RKO (cell line): ENCODE measurements around the gene HSPB7.
"Not testable (repeated sequence)": the region's sequence is repeated elsewhere in the genome, so short reads cannot be mapped to it uniquely, and the experiment has no call there.

Experiments
- DNase-seq: peaks from one replicate; pipeline ENCODE4 v3.0.0-alpha.2; 2016; ENCODE audit warnings: low spot score

Gene HSPB7

GRCh38 chr1:16017461-16018303 lies at the start of gene HSPB7:
HSPB7 (minus strand) TSS chr1:16018043; CDS start chr1:16017963, 80 bp downstream.
- DNase-seq = no peak

- no peak for DNase-seq
Observed at GRCh38 chr1:16067127-16067768, 49.4 kb upstream of the HSPB7 start.

- no peak for DNase-seq
Observed at GRCh38 chr1:16066245-16066644, 48.4 kb upstream of the HSPB7 start.

GRCh38 chr1:16065269-16065576 lies 47.4 kb upstream of the HSPB7 start:
- DNase-seq = no peak

DNA sequence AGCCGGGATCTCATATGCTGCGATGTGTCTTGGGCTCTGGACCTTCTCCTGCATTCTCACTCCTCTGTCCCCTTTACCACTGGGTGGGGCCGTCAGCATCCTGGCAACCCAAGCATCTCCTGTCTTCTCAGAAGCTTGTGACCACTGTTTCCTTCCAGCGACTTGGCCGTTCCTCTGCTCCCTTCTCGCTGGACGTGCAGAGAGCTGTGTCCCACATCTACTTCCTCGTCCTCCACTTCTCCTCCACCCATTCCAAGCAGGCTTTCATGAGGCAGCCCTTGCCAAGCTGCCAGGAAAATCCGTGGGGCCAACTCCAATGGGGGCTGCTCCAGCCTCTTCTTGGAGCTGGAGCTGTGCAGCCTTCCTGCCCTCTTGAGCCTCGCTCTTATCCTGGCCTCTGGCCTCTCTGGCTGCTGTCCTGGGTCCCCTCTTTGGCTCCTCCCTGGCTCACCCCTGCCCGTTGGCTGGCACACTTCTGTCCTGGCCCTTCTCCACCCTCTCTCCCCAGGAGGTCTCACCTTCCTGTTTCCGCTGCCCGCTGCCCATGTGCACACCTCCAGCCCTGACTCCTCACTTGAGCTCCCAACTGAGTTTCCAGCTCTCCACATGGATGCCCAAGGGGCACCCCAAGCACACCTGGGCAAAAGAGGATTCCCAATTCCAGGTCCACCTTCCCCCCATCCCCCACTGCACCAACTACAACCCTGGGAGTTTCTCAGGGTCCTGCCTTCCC lies 46.9 kb upstream of the HSPB7 start:
- DNase-seq = no peak

DNA sequence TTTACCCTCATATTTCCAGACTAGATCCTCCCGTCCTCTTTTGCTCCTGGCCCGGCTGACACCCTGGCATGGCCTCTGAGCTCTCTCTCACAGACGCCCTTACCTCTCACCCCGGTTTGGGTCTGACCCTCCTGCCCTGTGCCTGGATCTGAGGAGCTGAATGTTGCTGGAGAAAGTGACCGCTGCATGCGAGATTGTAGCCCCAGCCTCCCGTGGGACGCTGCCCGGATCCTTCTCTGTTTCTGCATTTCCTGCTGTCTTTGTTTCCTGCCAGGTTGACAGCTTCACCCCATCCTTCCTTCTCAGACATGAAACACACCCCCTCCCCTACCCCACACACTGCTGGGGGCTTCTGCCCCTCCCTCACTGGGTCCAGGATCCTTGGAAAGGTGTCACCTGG lies 46.1 kb upstream of the HSPB7 start:
- no peak for DNase-seq

GRCh38 chr1:16063226-16063829 lies 45.5 kb upstream of the HSPB7 start:
- DNase-seq = no peak

GRCh38 chr1:16062687-16063075 lies 44.8 kb upstream of the HSPB7 start:
- DNase-seq = not testable (repeated sequence)

DNA sequence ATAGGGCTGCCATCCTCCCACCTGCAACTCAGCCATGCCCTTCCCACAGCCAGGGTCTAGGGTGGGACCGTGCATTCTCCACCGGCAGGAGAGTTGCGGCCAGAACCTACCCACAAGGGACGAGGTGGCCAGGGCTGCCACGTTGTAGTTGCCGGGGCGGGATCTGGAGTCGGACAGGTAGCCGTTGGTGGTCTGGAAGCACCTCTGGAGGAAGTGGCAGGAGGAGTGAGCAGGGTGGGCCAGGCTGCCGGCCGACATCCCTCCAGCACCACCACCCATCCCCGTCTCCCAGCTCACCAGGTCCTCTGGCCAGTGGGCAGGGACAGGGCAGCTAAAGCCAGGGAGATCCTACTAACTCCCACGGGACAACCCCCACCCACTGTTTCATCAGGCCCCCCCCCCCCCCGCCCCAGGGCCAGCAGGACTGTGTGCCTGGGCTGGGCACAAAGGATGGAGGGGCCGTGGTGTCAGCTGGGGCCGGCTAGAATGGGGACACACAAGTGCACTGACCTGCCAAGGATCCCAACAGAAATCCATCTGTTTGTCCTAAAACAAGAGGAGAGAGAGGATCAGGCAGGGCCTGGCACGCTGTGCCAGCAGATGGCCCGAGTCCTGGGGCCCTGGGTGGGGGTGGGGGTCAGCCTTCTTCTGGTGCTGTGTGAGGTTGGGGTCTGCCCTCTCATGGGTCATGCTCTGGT lies 44.3 kb upstream of the HSPB7 start:
- not testable (repeated sequence) for DNase-seq

- no peak for DNase-seq
Observed at GRCh38 chr1:16061266-16061665, 43.4 kb upstream of the HSPB7 start.

DNA sequence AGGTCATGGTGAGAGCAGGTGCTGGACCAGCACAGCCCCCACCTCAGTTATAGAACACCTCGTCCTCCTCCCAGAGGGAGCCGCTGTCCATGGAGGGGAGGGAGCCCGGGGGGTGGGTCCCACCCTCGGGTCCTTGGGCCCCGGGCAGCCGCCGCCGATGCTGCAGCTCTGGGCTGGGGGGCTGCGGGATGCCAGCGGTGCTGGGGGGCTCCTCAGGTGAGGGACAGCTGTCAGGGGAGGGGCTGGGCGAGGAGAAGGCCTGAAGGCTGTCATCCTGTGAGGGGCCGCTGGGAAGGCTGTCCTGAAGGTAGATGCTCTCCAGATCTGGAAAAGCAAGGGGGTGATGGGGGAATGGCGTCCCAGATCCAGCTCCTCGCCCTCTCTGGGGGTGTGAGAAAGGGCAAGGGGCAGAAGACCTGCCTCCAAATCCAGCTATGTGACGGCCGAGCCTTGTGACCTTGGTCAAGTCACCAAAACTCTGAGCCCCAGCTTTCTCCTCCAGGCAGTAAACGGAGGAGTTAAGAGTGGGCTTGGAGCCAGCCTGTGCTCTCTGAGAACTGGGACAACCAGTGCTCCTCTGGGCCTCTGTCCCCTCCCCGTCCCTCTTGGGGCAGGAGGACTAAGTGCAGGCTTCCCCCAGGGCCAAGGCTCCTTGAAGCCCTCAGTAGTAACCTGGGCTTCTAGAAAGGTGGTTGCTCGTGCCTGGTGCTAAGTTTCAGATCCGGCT lies 40.7 kb upstream of the HSPB7 start:
- not testable (repeated sequence) for DNase-seq

- DNase-seq = not testable (repeated sequence)
Observed at GRCh38 chr1:16057314-16057915, 39.6 kb upstream of the HSPB7 start.

DNA sequence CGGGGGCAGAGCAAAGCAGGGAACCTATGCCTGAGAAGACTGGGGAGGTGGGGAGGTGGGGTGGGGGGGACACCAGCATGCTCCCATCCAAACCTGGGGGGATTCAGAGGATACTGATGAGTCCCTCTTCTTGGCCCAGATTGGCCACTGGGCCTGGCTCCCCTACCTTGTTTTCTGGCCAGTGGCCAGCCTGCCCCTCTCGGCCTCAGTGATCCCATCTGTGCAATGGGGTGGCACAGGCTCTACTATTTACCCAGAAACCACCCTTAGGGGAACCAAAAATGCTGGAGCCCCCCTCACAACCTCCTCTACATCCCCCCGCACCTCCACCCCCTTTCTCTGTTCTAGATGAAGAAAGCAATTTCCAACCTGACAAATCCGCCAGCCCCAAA lies 38.7 kb upstream of the HSPB7 start:
- not testable (repeated sequence) for DNase-seq

GRCh38 chr1:16055613-16056520 lies 38.0 kb upstream of the HSPB7 start:
- peak; percentile 71 for DNase-seq

DNA sequence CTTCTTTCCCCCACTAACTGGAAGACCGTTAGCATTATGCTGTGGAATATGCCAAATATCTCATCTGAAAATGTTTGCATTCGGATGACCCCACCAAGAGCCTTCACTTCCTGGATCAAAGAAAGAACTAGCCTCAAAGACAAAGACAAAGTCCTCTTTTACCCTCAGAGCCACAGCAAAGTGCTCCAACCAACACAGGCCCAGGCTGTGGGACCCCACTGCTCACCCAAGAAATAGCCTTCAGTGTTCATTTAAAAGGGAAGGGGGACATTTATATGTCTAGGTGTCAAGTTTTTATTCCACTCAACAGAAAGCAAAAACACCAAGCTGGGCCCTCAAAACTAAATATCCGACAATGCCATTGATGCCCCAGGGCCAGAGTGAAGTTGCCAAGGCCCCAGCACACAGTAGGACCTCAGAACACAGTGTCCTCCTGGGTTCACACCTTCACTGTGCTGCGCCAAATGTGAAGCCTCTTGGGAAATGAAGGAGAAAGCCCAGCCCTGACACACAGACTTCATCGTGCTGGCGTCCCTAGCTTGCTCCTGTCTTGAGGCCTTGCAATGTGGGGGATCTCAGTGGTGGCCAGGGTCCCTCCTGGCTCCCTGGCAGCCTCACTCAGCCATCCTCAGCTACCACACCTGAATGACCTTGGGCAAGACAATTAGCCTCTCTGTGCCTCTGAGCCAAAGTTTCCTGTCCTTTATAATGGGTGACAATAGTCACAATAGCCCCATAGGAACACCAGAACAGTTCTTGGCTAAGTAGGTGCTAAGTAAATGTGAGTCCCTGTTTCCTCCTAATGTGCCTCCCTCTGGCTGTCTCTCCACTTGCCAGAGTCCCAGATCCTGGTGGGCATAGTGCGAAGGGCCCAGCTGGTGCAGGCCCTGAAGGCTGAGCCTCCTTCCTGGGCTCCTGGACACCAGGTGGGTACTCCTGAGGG lies 37.0 kb upstream of the HSPB7 start:
- no peak for DNase-seq

DNA sequence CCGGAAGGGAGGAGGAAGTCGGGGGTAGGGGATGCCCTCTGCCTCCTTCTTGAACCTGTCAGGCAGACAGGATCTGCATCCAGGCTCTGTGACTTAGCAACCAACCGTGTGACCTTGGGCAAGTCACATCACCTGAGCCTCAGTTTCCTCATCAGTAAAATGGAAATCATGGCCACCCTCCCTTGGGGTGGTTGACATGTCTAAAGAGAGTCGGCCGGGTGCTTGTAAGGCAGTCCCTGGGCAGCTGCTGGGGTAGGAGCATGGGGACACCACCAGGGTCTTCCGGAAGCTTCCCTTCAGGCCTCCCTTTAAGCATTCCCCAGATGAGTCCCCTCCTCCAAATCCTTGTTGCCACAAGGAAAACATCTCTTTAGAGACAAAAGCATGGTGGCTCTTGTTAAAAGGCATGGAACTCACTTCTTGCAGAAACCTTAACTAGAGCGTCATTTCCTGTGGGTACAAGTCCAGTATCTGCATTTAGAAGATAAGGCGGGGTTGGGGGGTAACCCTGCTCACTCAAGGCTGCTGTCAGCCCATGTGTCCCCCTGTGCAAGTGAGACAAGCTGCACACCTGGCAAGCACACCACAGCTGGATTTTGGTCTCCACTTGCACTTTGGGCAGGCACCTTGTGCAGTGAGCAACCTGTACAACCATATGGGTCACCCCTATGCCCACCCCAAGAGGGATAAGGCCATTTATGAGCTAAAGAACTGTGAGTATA lies 36.1 kb upstream of the HSPB7 start:
- DNase-seq = no peak

DNA sequence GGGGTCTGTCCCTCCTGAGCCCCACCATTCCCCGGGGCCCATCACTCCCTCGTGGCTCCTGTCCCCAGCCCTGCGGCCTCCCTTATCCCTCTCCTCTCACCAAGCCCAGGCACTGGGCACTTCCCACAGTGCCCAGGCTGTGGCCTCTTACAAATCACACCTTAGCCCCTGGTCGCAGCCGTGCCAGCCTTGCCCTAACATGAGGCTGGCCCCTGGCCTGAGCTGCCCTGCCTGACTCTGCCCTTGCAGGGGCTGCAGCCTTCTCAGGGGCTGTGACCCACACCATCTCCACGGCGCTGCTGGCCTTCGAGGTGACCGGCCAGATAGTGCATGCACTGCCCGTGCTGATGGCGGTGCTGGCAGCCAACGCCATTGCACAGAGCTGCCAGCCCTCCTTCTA lies 34.1 kb upstream of the HSPB7 start:
- not testable (repeated sequence) for DNase-seq

DNA sequence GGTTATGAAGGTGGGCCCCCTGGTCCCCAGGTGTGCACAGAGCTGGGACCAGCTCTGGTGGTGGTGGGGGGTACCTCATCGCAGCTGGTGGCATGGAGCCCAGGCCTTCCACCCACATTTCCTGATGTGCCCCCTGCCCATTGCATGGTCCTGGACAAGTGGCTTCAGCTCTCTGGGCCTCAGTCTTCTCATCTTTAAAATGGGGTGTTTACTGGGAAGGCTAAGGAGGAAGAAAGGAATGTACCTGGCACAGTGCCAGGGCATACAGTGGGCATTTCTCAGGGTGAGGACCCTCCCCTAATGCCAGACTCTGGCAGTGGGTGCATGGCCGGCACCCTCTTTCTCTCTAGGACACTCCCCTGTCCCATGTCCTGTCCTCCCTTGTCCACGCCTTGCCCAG lies 33.2 kb upstream of the HSPB7 start:
- DNase-seq = no peak
